HepG2 (cell line): ENCODE results near the gene ZNF106. TPM values are rescaled to one million over a fixed set of nuclear protein-coding genes. Genes with fewer than 3 reads are reported as not detected.

Experiments used
- ARID2 ChIP-seq: sonication (generic); formaldehyde crosslinking; IDR thresholded peaks from 2 replicates; pipeline ENCODE4 v1.8.1; 2022; ENCODE audit warnings: mild to moderate bottlenecking, missing genetic modification reagents, borderline replicate concordance
- DR1 ChIP-seq: sonication (generic); formaldehyde crosslinking; IDR thresholded peaks from 2 replicates; pipeline ENCODE4 v1.8.0; 2021; ENCODE audit warnings: mild to moderate bottlenecking, missing genetic modification reagents, inconsistent platforms
- HNRNPUL1 ChIP-seq: fragments of 200-400 bp; formaldehyde crosslinking; IDR thresholded peaks from 2 replicates; pipeline ENCODE4 v1.6.1; 2017; ENCODE audit warnings: low read depth, mild to moderate bottlenecking, low read length, moderate library complexity
- RBM39 ChIP-seq: fragments of 200-400 bp; formaldehyde crosslinking; IDR thresholded peaks from one replicate; pipeline ENCODE4 v1.6.1; 2018; ENCODE audit warnings: antibody characterized with exemption, mild to moderate bottlenecking, low read depth, low read length; ENCODE audit not compliant: poor library complexity, severe bottlenecking
- RFX5 ChIP-seq: IDR thresholded peaks from 2 replicates; pipeline ENCODE4 v1.6.1; 2011; ENCODE audit warnings: low read depth, low read length, improper control_type of control experiment
- TP53 ChIP-seq: sonication (generic); formaldehyde crosslinking; conservative IDR thresholded peaks from 2 replicates; pipeline ENCODE4 v1.4.0; 2020; ENCODE audit warnings: missing genetic modification reagents
- U2AF2 ChIP-seq: fragments of 200-400 bp; formaldehyde crosslinking; IDR thresholded peaks from 2 replicates; pipeline ENCODE4 v1.6.1; 2017; ENCODE audit warnings: low read depth, mild to moderate bottlenecking, low read length
- WIZ ChIP-seq: sonication (generic); formaldehyde crosslinking; IDR thresholded peaks from 2 replicates; pipeline ENCODE4 v1.5.1; 2020; ENCODE audit warnings: mild to moderate bottlenecking, missing genetic modification reagents
- ZKSCAN1 ChIP-seq: fragments of 150-350 bp; IDR thresholded peaks from 2 replicates; pipeline ENCODE4 v1.6.1; 2014; ENCODE audit warnings: low read length
- ZNF256 ChIP-seq: sonication (generic); formaldehyde crosslinking; conservative IDR thresholded peaks from 2 replicates; pipeline ENCODE4 v1.4.0; 2020; ENCODE audit warnings: missing genetic modification reagents
- ZNF260 ChIP-seq: sonication (generic); formaldehyde crosslinking; IDR thresholded peaks from 2 replicates; pipeline ENCODE4 v1.4.0; 2020; ENCODE audit warnings: missing genetic modification reagents, low read depth, mild to moderate bottlenecking, borderline replicate concordance
- ZNF350 ChIP-seq: sonication (generic); formaldehyde crosslinking; IDR thresholded peaks from 2 replicates; pipeline ENCODE4 v1.4.0; 2020; ENCODE audit warnings: mild to moderate bottlenecking, low read depth, missing genetic modification reagents, borderline replicate concordance
- ZNF563 ChIP-seq: sonication (generic); formaldehyde crosslinking; IDR thresholded peaks from 2 replicates; pipeline ENCODE4 v1.8.0; 2022; ENCODE audit warnings: mild to moderate bottlenecking, moderate library complexity, missing genetic modification reagents
- ZNF672 ChIP-seq: sonication (generic); formaldehyde crosslinking; IDR thresholded peaks from 2 replicates; pipeline ENCODE4 v1.8.1; 2022; ENCODE audit warnings: missing genetic modification reagents
- ZNF747 ChIP-seq: sonication (generic); formaldehyde crosslinking; IDR thresholded peaks from 2 replicates; pipeline ENCODE4 v1.8.1; 2023; ENCODE audit warnings: missing genetic modification reagents, mild to moderate bottlenecking, borderline replicate concordance
- ZNF781 ChIP-seq: sonication (generic); formaldehyde crosslinking; IDR thresholded peaks from 2 replicates; pipeline ENCODE4 v1.5.1; 2020; ENCODE audit warnings: borderline replicate concordance, mild to moderate bottlenecking, missing genetic modification reagents; ENCODE audit errors: not compliant biosample characterization
- ZNF841 ChIP-seq: sonication (generic); formaldehyde crosslinking; IDR thresholded peaks from 2 replicates; pipeline ENCODE4 v1.8.1; 2023; ENCODE audit warnings: missing genetic modification reagents, borderline replicate concordance
- polyA plus RNA-seq, 8 experiments: library from polyadenylated mRNA; depleted of rRNA in 3 of 8; stranded (reverse) in 7 of 8; unstranded in 1 of 8; fragments of >200 nt; fragmentation: Illumina TruSeq in 4 of 8; extraction: Trizol in 4 of 8; gene quantifications; 2 replicates each; pipeline versions ENCODE4 v1.2.1 to v1.2.3, GENCODE V29; 2011 to 2016; ENCODE audit warnings: low read depth in 4 of 8, missing spikeins in 1 of 8, mixed read lengths in 1 of 8; ENCODE audit not compliant: insufficient read depth in 1 of 8
- total RNA-seq, 5 experiments: library from RNA; depleted of rRNA; stranded (reverse); fragments of >200 nt; fragmentation: Illumina TruSeq; extraction: Trizol; gene quantifications; 2 replicates each; pipeline ENCODE4 v1.2.3, GENCODE V29; 2016; ENCODE audit warnings: low read depth in 1 of 5
- TF ChIP-seq, protein P1 (sequence below): sonication (generic); formaldehyde crosslinking; IDR thresholded peaks from 2 replicates; pipeline ENCODE4 v1.8.1; 2023; ENCODE audit warnings: missing genetic modification reagents, inconsistent platforms, borderline replicate concordance
- TF ChIP-seq, protein P2 (sequence below): sonication (generic); formaldehyde crosslinking; IDR thresholded peaks from 2 replicates; pipeline ENCODE4 v1.4.0; 2020; ENCODE audit warnings: missing genetic modification reagents, borderline replicate concordance
- TF ChIP-seq, protein P3 (sequence below): sonication (generic); formaldehyde crosslinking; IDR thresholded peaks from 2 replicates; pipeline ENCODE4 v1.4.0; 2020; ENCODE audit warnings: missing genetic modification reagents, borderline replicate concordance
- TF ChIP-seq, protein P4 (sequence below): sonication (generic); formaldehyde crosslinking; IDR thresholded peaks from 2 replicates; pipeline ENCODE4 v1.4.0; 2020; ENCODE audit warnings: missing genetic modification reagents
- TF ChIP-seq, protein P5 (sequence below): sonication (generic); formaldehyde crosslinking; IDR thresholded peaks from 2 replicates; pipeline ENCODE4 v1.5.0; 2020; ENCODE audit warnings: missing genetic modification reagents, mild to moderate bottlenecking, borderline replicate concordance

The ZNF106 gene
- total and polyA plus RNA-seq, 2 of the 13 experiments (the other 11 are each of a cell fraction or from before 2014, with no cell fraction given), result 12.5 to 35.1 TPM

DNA sequence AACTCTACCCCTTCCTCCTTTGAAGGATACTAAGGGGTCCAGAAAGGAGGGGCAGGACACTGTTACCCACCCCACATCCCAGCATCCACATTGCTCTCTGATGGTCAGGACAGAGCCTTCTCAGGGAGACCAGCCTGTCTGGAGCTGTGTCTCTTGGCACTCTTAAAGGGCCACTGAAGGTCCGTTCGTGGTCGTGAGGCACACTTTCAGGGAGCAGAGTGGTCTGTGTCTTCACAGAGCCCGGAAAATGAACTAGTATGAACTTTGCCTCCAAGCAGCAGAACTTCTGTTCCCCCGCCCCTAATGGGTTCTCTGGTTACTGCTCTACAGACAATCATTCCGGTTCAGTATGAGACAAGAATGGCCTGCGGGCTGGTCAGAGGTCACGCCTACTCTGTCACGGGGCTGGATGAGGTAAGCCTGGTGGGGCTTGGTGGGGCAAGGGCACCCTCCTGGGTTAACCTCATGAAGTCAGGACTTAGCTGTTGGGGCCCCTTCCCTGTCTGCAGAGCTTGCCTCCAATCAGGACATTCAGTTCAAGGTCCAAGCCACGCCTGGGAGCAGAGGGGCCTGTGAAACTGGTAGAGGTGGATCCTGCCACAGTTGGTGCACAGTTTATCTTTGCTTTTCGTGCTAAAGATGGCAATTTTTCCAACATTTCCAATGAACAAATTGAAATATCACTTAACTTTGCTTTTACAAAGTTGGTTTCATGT is 98.5 kb downstream of the ZNF106 start (continued):
- TF ChIP-seq WIZ (CRISPR knock-in tag) (no peak; the same call in 1 of the 2 replicates), TP53 (CRISPR knock-in tag) (no peak), ZNF350 (CRISPR knock-in tag) (peak; percentile 85), ZNF781 (CRISPR knock-in tag) (no peak), U2AF2 (no peak), ZNF256 (CRISPR knock-in tag) (0 out of 2 replicates have a peak, but pooled peaks have one; percentile 3), ARID2 (CRISPR knock-in tag) (no peak), RBM39 (no peak), DR1 (no peak), HNRNPUL1 (no peak), ZKSCAN1 (0 out of 2 replicates have a peak, but pooled peaks have one; percentile 8), RFX5 (no peak; the same call in 1 of the 2 replicates), ZNF563 (CRISPR knock-in tag) (no peak), ZNF841 (no peak), ZNF260 (CRISPR knock-in tag) (no peak), ZNF747 (peak; percentile 80; the same call in 1 of the 2 replicates), ZNF672 (CRISPR knock-in tag) (no peak)
- TF ChIP-seq, protein P1, sequence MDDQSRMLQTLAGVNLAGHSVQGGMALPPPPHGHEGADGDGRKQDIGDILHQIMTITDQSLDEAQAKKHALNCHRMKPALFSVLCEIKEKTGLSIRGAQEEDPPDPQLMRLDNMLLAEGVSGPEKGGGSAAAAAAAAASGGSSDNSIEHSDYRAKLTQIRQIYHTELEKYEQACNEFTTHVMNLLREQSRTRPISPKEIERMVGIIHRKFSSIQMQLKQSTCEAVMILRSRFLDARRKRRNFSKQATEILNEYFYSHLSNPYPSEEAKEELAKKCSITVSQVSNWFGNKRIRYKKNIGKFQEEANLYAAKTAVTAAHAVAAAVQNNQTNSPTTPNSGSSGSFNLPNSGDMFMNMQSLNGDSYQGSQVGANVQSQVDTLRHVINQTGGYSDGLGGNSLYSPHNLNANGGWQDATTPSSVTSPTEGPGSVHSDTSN (CRISPR knock-in tag), result no peak
- TF ChIP-seq, protein P2, sequence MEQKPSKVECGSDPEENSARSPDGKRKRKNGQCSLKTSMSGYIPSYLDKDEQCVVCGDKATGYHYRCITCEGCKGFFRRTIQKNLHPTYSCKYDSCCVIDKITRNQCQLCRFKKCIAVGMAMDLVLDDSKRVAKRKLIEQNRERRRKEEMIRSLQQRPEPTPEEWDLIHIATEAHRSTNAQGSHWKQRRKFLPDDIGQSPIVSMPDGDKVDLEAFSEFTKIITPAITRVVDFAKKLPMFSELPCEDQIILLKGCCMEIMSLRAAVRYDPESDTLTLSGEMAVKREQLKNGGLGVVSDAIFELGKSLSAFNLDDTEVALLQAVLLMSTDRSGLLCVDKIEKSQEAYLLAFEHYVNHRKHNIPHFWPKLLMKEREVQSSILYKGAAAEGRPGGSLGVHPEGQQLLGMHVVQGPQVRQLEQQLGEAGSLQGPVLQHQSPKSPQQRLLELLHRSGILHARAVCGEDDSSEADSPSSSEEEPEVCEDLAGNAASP (CRISPR knock-in tag), result peak; percentile 91; the same call in 1 of the 2 replicates
- TF ChIP-seq, protein P3, sequence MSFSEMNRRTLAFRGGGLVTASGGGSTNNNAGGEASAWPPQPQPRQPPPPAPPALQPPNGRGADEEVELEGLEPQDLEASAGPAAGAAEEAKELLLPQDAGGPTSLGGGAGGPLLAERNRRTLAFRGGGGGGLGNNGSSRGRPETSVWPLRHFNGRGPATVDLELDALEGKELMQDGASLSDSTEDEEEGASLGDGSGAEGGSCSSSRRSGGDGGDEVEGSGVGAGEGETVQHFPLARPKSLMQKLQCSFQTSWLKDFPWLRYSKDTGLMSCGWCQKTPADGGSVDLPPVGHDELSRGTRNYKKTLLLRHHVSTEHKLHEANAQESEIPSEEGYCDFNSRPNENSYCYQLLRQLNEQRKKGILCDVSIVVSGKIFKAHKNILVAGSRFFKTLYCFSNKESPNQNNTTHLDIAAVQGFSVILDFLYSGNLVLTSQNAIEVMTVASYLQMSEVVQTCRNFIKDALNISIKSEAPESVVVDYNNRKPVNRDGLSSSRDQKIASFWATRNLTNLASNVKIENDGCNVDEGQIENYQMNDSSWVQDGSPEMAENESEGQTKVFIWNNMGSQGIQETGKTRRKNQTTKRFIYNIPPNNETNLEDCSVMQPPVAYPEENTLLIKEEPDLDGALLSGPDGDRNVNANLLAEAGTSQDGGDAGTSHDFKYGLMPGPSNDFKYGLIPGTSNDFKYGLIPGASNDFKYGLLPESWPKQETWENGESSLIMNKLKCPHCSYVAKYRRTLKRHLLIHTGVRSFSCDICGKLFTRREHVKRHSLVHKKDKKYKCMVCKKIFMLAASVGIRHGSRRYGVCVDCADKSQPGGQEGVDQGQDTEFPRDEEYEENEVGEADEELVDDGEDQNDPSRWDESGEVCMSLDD (CRISPR knock-in tag), result no peak
- TF ChIP-seq, protein P4, sequence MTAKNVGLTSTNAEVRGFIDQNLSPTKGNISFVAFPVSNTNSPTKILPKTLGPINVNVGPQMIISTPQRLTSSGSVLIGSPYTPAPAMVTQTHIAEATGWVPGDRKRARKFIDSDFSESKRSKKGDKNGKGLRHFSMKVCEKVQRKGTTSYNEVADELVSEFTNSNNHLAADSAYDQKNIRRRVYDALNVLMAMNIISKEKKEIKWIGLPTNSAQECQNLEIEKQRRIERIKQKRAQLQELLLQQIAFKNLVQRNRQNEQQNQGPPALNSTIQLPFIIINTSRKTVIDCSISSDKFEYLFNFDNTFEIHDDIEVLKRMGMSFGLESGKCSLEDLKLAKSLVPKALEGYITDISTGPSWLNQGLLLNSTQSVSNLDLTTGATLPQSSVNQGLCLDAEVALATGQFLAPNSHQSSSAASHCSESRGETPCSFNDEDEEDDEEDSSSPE (CRISPR knock-in tag), result 0 out of 2 replicates have a peak, but pooled peaks have one; percentile 21
- TF ChIP-seq, protein P5, sequence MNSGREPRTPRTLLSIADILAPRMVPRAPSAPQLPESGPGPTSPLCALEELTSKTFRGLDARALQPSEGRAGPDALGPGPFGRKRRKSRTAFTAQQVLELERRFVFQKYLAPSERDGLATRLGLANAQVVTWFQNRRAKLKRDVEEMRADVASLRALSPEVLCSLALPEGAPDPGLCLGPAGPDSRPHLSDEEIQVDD (CRISPR knock-in tag), result no peak
